Measurements from ENCODE around the gene THSD4. TPM values are rescaled to one million over a fixed set of nuclear protein-coding genes. Genes with fewer than 3 reads are reported as not detected.
"Not testable (repeated sequence)": the region's sequence is repeated elsewhere in the genome, so short reads cannot be mapped to it uniquely, and the experiment has no call there.

THSD4 gene
- polyA plus RNA-seq, 10 donors: 17.7 to 40.4 (median 25.8) TPM

- DNase-seq: no peak
Observed at GRCh38 chr15:71148048-71148447, 32.8 kb downstream of the THSD4 start.

- peak in 1 of 3 donors; percentile 34 for DNase-seq
Observed at GRCh38 chr15:71149646-71150557, 34.6 kb downstream of the THSD4 start.

- peak in 1 of 3 donors; percentile 43 for DNase-seq
Observed at GRCh38 chr15:71151081-71151480, 35.8 kb downstream of the THSD4 start.

- no peak for DNase-seq
Observed at GRCh38 chr15:71152542-71152941, 37.3 kb downstream of the THSD4 start.

GRCh38 chr15:71153823-71154524, 38.7 kb downstream of the THSD4 start:
- no peak for DNase-seq

- DNase-seq: no peak
Observed at GRCh38 chr15:71154607-71155200, 39.4 kb downstream of the THSD4 start.

GRCh38 chr15:71155534-71155933, 40.3 kb downstream of the THSD4 start:
- no peak for DNase-seq

- DNase-seq: no peak
Observed at GRCh38 chr15:71160976-71161375, 45.7 kb downstream of the THSD4 start.

- no peak for DNase-seq
Observed at GRCh38 chr15:71162309-71162708, 47.0 kb downstream of the THSD4 start.

GRCh38 chr15:71164606-71165005, 49.3 kb downstream of the THSD4 start:
- not testable (repeated sequence) for DNase-seq

GRCh38 chr15:71167445-71168165, 52.3 kb downstream of the THSD4 start:
- peak in 1 of 3 donors; percentile 58 for DNase-seq

- DNase-seq: no peak
Observed at GRCh38 chr15:71168166-71168834, 53.0 kb downstream of the THSD4 start.

GRCh38 chr15:71170163-71170562, 54.9 kb downstream of the THSD4 start:
- no peak for DNase-seq

- no peak for DNase-seq
Observed at GRCh38 chr15:71171195-71171594, 55.9 kb downstream of the THSD4 start.

GRCh38 chr15:71174360-71174759, 59.1 kb downstream of the THSD4 start:
- not testable (repeated sequence) for DNase-seq

GRCh38 chr15:71180986-71181853, 65.9 kb downstream of the THSD4 start:
- DNase-seq: no peak

GRCh38 chr15:71182522-71182921, 67.3 kb downstream of the THSD4 start:
- no peak for DNase-seq

- no peak for DNase-seq
Observed at GRCh38 chr15:71183063-71183462, 67.8 kb downstream of the THSD4 start.

- no peak for DNase-seq
Observed at GRCh38 chr15:71185706-71186105, 70.4 kb downstream of the THSD4 start.

GRCh38 chr15:71186267-71186666, 71.0 kb downstream of the THSD4 start:
- no peak for DNase-seq
